HG03060 (cell line): ENCODE data around the gene SLC8A1.

Experiments
- ATAC-seq: cut with Tn5 transposase; IDR thresholded peaks from one replicate; pipeline ENCODE4 v1.9.1; 2021; ENCODE audit warnings: low read depth, moderate number of reproducible peaks; ENCODE audit not compliant: unreplicated experiment

The SLC8A1 gene

GRCh38 chr2:40255103-40255502 is 196.8 kb downstream of the SLC8A1 start:
- no peak for ATAC-seq

- no peak for ATAC-seq
These were observed 197.3 kb downstream of the SLC8A1 start for GRCh38 chr2:40254611-40255010.

GRCh38 chr2:40251137-40251536 is 200.8 kb downstream of the SLC8A1 start:
- no peak for ATAC-seq

GRCh38 chr2:40249577-40249976 is 202.3 kb downstream of the SLC8A1 start:
- ATAC-seq: no peak

GRCh38 chr2:40248294-40248693 is 203.6 kb downstream of the SLC8A1 start:
- ATAC-seq: no peak

DNA sequence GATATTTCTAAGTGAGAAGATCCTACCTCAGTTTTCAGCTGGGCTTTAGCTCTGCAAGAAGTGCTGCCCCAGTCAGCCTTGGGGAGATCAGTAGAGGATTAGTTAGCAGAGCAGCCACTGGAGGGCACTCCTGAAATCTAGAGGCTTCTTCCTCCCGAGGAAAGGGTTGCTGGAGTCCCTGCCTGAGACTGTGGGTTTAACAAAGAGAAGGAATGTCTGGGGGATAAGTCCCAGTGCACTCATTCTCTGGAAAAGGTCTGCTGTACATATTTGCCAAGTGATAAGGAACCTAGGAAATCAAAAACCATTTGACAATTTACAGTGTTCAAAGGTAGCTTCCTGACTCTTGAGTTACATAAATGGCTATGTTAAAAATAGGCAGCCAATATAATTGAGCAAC is 207.2 kb downstream of the SLC8A1 start:
- no peak for ATAC-seq

- no peak for ATAC-seq
These were observed 207.6 kb downstream of the SLC8A1 start for GRCh38 chr2:40244251-40244650.

- no peak for ATAC-seq
These were observed 208.2 kb downstream of the SLC8A1 start for GRCh38 chr2:40243581-40244187.

DNA sequence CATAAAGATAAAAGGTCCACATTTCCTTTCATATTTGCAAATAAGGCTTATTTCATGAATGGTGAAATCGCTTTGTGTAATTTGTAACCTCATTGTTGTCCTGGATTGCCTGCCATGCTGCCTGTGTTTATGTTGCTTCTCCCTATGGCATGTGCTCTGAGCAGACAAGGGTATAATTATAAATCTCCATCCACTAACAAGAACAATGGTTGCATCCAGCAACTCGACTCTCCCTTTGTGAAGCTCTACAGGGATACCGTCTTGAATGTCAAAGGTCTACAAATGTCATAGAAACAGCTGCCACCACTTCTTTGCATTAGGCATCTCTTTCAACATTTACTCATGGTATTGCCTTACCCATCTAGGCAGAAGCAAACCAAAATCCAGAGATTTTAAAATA is 209.6 kb downstream of the SLC8A1 start:
- ATAC-seq: no peak

- ATAC-seq: no peak
These were observed 211.8 kb downstream of the SLC8A1 start for GRCh38 chr2:40240070-40240469.

DNA sequence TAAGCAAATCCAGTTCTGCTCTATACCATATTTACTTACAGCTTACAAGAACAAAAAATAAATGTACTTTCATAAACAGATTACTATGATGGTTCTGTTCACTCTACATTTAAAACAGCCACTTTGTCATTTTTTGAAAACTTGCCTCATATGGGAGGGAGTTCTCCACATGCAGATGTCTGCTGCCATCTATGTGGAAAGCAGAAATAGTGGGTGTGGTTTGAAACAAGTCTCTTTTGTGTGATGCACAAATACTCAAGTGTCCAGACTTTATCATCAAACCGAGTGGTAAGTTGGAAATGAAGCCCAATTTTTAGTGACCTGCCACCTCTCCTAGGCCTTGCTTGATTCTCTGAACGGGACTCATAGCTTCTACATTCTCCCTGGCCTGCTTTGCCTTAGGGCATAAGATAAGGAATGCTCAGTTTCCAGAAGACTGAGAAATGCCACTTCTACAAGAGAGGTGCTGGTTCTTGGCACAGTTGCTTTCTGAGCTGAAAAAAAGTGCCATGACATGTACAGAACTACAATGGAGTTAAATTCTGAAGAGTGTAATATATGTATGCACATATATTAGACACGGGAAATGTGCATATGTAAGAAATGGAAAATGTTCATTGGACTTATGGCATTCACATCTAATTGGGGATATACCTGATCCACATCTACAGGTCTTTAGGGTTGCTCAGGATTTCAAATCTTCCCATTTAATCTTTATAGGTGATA is 221.0 kb downstream of the SLC8A1 start:
- no peak for ATAC-seq

- ATAC-seq: no peak
These were observed 221.7 kb downstream of the SLC8A1 start for GRCh38 chr2:40230186-40230585.

- no peak for ATAC-seq
These were observed 223.6 kb downstream of the SLC8A1 start for GRCh38 chr2:40228310-40228709.

- no peak for ATAC-seq
These were observed 224.7 kb downstream of the SLC8A1 start for GRCh38 chr2:40227210-40227609.

- ATAC-seq: no peak
These were observed 225.3 kb downstream of the SLC8A1 start for GRCh38 chr2:40226637-40227036.

GRCh38 chr2:40225670-40226210 is 226.2 kb downstream of the SLC8A1 start:
- ATAC-seq: no peak

DNA sequence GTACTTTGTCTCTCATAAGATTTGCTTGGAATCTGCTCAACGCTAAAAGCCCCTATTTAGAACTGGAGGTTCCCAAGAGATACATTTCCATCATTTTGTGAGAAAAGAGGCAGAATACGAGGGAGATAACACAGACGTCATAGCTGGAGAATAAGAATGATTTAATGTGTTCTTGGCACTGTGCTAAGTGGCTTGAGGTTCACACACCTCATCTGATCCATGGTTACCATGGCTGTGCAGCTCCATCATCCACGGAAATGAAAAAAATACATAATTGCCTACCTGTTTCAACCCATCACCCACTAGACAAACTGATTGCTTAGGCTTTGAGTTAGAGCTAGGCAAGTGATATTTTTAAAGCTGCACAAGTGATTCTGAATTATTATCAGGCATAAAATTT is 227.6 kb downstream of the SLC8A1 start:
- ATAC-seq: no peak

DNA sequence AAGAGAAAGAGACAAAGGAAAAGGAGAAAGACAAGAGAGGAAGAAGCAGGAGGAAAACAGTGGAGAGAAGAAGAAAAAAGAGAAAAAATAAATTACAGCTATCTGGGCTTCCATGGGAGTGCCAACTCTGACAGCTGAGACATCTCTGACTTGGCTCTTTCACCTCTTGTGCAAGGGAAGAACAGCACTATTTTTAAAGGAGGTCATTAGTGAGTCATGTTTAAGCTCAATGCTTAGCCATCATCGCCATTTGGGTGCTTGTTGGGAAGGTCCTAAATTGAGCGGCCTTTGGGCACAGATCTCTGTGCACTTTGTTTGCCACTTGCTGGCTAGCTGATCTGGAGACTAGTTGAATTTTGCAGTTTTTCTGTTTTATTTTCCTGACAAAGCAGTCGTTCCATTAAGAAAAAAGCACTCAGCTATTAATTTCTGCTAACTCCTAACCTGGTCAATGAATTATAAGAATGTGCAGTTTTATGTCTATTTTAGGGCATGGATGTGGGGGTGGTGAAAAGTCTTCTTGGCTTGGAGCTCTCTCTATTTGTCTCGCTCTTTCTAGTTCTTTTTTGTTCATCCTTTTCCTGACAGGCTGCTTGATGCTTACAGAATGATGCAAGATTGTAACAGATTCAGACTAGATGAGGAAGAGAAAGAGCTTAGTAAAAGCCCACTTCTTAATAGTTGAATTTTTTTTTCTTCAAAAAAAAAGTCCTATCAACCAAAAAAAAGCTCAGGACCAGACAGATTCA is 231.5 kb downstream of the SLC8A1 start:
- no peak for ATAC-seq

DNA sequence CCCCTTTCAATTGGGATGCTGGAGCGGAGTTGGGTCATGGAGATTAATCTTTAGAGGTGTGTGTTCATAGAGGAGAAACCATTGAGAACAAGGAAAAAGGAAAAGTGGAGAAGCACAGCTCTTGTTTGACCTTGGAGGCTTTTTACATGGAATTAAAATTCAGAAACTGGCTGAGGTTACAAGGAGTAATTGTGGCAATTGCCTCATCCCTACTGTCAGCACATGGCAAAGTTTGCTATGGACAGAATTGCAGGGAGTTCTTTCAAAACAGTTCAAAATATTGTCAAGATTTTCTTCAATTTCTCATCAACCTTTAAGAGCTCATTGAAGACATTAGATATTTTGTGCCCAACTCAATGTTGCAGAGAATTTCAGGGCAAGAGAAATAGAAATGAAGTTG is 232.7 kb downstream of the SLC8A1 start:
- no peak for ATAC-seq

GRCh38 chr2:40218679-40219078 is 233.2 kb downstream of the SLC8A1 start:
- no peak for ATAC-seq

DNA sequence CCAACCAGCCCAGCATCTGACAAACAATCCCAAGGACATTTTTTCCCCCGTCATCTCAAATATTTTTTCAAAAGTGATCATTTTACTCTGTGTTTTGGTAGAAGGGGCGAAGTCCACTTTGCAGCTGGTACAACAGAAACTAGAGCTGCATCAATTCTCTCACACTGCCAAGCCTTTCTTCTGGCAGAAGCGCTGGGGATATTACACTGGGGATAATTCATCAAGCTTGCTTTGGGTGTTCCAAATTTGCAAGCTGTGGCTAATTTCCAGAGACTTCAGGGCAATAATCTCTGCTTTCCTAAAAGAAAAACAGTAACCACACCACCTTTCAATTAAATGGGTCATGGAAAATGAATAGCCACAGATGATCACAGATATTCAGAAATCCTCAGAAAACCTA is 238.3 kb downstream of the SLC8A1 start:
- no peak for ATAC-seq
